Mammary epithelial cell (primary cell): ENCODE data around the gene KIRREL3.

Experiments used
- CTCF ChIP-seq, 2 donors: IDR thresholded peaks in 1 of 2; conservative IDR thresholded peaks in 1 of 2; 2 replicates each; pipeline ENCODE4 v1.5.1; 2011 to 2012; ENCODE audit warnings: inconsistent platforms in 2 of 2, low read length in 2 of 2, mild to moderate bottlenecking in 2 of 2, control low read depth in 1 of 2, low read depth in 1 of 2; ENCODE audit not compliant: insufficient read depth in 1 of 2; ENCODE audit errors: extremely low read depth in 1 of 2
- EZH2 ChIP-seq: IDR thresholded peaks from 2 replicates; pipeline ENCODE4 v1.6.1; 2012; ENCODE audit warnings: low read length, inconsistent platforms, borderline replicate concordance

GRCh38 chr11:126538071-126538470 lies 462.5 kb downstream of the KIRREL3 start:
- TF ChIP-seq CTCF (conservative IDR thresholded peaks at IDR 0.05 in 1 of 2, IDR thresholded peaks at IDR 0.05 in 1 of 2; ENCODE audit: extremely low read depth in 1 of 2, insufficient read depth in 1 of 2, low read depth in 1 of 2, low read length in 2 of 2) (no peak), EZH2 (no peak)
